IMR-90 (cell line): ENCODE data around the gene MSANTD1. TPM values are rescaled to one million over a fixed set of nuclear protein-coding genes. Genes with fewer than 3 reads are reported as not detected.

Experiments
- ATAC-seq: fragments of 200-7000 bp; cut with Tn5 transposase; 2 replicates; pipeline ENCODE4 v1.9.1; 2020; ENCODE audit warnings: low read depth, mild to moderate bottlenecking, moderate library complexity
- BruUV-seq: library from RNA; stranded (reverse); fragments of 400-500 nt; replicated peaks from 2 replicates; lab custom pipeline; 2021; lab: Mats Ljungman, UMichigan
- CTCF ChIA-PET: fragments of 300-600 bp; formaldehyde crosslinking; extraction: SDS; loops from one replicate; lab custom pipeline; 2021; ENCODE audit warnings: antibody characterized with exemption; lab: Yijun Ruan, JAX
- POLR2A ChIA-PET: fragments of 300-600 bp; sonication (Branson Sonifier 250); formaldehyde crosslinking; loops from one replicate; lab custom pipeline; 2022; ENCODE audit warnings: antibody characterized with exemption; ENCODE audit not compliant: unreplicated experiment; lab: Charles Lee
- DNase-seq: peaks from one replicate; pipeline ENCODE4 v3.0.0; 2013
- H2AFZ ChIP-seq: replicated peaks from 2 replicates; pipeline ENCODE3; 2013; ENCODE audit warnings: low read length, mild to moderate bottlenecking; ENCODE audit not compliant: poor library complexity
- H2AK5ac ChIP-seq: 2 replicates; pipeline ENCODE4 v1.6.1; 2013; ENCODE audit warnings: low read depth, low read length, inconsistent platforms
- H2AK9ac ChIP-seq: replicated peaks from 2 replicates; pipeline ENCODE3; 2013; ENCODE audit warnings: mild to moderate bottlenecking, low read depth, low read length, moderate library complexity; ENCODE audit not compliant: poor library complexity
- H2BK120ac ChIP-seq: 2 replicates; pipeline ENCODE4 v1.6.1; 2013; ENCODE audit warnings: low read depth, low read length, inconsistent platforms
- H2BK15ac ChIP-seq: 3 replicates; pipeline ENCODE4 v1.6.1; 2013; ENCODE audit warnings: low read depth, low read length, inconsistent platforms
- H2BK20ac ChIP-seq: 2 replicates; pipeline ENCODE4 v1.6.1; 2013; ENCODE audit warnings: low read depth, mild to moderate bottlenecking, inconsistent platforms, low read length, moderate library complexity
- H2BK5ac ChIP-seq: 2 replicates; pipeline ENCODE4 v1.6.1; 2013; ENCODE audit warnings: mild to moderate bottlenecking, low read depth, low read length, inconsistent platforms; ENCODE audit not compliant: poor library complexity, severe bottlenecking
- H3K14ac ChIP-seq: replicated peaks from 2 replicates; pipeline ENCODE4 v1.6.1; 2013; ENCODE audit warnings: low read depth, low read length, inconsistent platforms
- H3K18ac ChIP-seq: 2 replicates; pipeline ENCODE4 v1.6.1; 2013; ENCODE audit warnings: low read depth, low read length, control low read depth
- H3K23ac ChIP-seq: 2 replicates; pipeline ENCODE4 v1.6.1; 2013; ENCODE audit warnings: low read depth, low read length, inconsistent platforms
- H3K27ac ChIP-seq: 2 replicates; pipeline ENCODE4 v1.5.1; 2013; ENCODE audit warnings: mild to moderate bottlenecking, control low read depth, low read length; ENCODE audit not compliant: insufficient read depth
- H3K27me3 ChIP-seq: 2 replicates; pipeline ENCODE4 v1.6.1; 2013; ENCODE audit warnings: low read length; ENCODE audit not compliant: control insufficient read depth, insufficient read depth
- H3K36me3 ChIP-seq: 2 replicates; pipeline ENCODE4 v1.6.1; 2013; ENCODE audit warnings: low read length, mixed read lengths; ENCODE audit not compliant: control insufficient read depth, insufficient read depth
- H3K4ac ChIP-seq: 2 replicates; pipeline ENCODE4 v1.6.1; 2013; ENCODE audit warnings: low read depth, low read length, inconsistent platforms
- H3K4me1 ChIP-seq: 2 replicates; pipeline ENCODE4 v1.6.1; 2013; ENCODE audit warnings: low read length, mixed read lengths; ENCODE audit not compliant: control insufficient read depth, insufficient read depth
- H3K4me2 ChIP-seq: 2 replicates; pipeline ENCODE4 v1.6.1; 2013; ENCODE audit warnings: low read depth, mild to moderate bottlenecking, control low read depth, low read length, moderate library complexity
- H3K4me3 ChIP-seq: 2 replicates; pipeline ENCODE4 v1.5.1; 2013; ENCODE audit warnings: low read depth, mild to moderate bottlenecking, control low read depth, low read length, moderate library complexity; ENCODE audit not compliant: insufficient read depth
- H3K56ac ChIP-seq: 2 replicates; pipeline ENCODE4 v1.6.1; 2013; ENCODE audit warnings: low read length, inconsistent platforms; ENCODE audit not compliant: insufficient read depth; ENCODE audit errors: extremely low read depth
- H3K79me1 ChIP-seq, 2 experiments: 2 replicates each; pipeline ENCODE4 v1.6.1; 2013; ENCODE audit warnings: low read length in 2 of 2, inconsistent platforms in 1 of 2, low read depth in 1 of 2
- H3K9ac ChIP-seq: 2 replicates; pipeline ENCODE4 v1.6.1; 2013; ENCODE audit warnings: low read depth, low read length, control low read depth
- H3K9me1 ChIP-seq: 2 replicates; pipeline ENCODE4 v1.6.1; 2013; ENCODE audit warnings: low read length, inconsistent platforms; ENCODE audit not compliant: insufficient read depth
- H3K9me3 ChIP-seq: 2 replicates; pipeline ENCODE4 v1.6.1; 2013; ENCODE audit warnings: low read length; ENCODE audit not compliant: control insufficient read depth, insufficient read depth
- H4K20me1 ChIP-seq: 2 replicates; pipeline ENCODE4 v1.6.1; 2013; ENCODE audit warnings: low read length, inconsistent platforms; ENCODE audit not compliant: insufficient read depth
- H4K5ac ChIP-seq: 2 replicates; pipeline ENCODE4 v1.6.1; 2013; ENCODE audit warnings: mild to moderate bottlenecking, low read depth, low read length, control low read depth
- H4K8ac ChIP-seq, 2 experiments: 2 replicates each; pipeline ENCODE4 v1.6.1; 2013; ENCODE audit warnings: low read depth in 2 of 2, low read length in 2 of 2, control low read depth in 1 of 2, inconsistent platforms in 1 of 2
- H4K91ac ChIP-seq: 2 replicates; pipeline ENCODE4 v1.6.1; 2013; ENCODE audit warnings: low read depth, low read length, inconsistent platforms; ENCODE audit not compliant: insufficient read depth
- BHLHE40 ChIP-seq: fragments of 150-350 bp; IDR thresholded peaks from 2 replicates; pipeline ENCODE4 v1.6.1; 2016; ENCODE audit warnings: mild to moderate bottlenecking, low read depth, low read length
- CEBPB ChIP-seq: IDR thresholded peaks from 2 replicates; pipeline ENCODE4 v1.6.1; 2012; ENCODE audit warnings: low read depth, low read length, improper control_type of control experiment
- CHD1 ChIP-seq: IDR thresholded peaks from 2 replicates; pipeline ENCODE4 v1.6.1; 2012; ENCODE audit warnings: low read depth, low read length, improper control_type of control experiment
- CTCF ChIP-seq: conservative IDR thresholded peaks from 2 replicates; pipeline ENCODE4 v1.5.1; 2012; ENCODE audit warnings: mild to moderate bottlenecking, low read depth, low read length, improper control_type of control experiment
- FOS ChIP-seq: fragments of 150-350 bp; IDR thresholded peaks from 2 replicates; pipeline ENCODE4 v1.6.1; 2016; ENCODE audit warnings: low read depth, low read length
- MAFK ChIP-seq: IDR thresholded peaks from 2 replicates; pipeline ENCODE4 v1.6.1; 2012; ENCODE audit warnings: low read depth, low read length, improper control_type of control experiment
- MAZ ChIP-seq: IDR thresholded peaks from 2 replicates; pipeline ENCODE4 v1.6.1; 2012; ENCODE audit warnings: low read depth, mild to moderate bottlenecking, low read length, improper control_type of control experiment, moderate library complexity, borderline replicate concordance
- MXI1 ChIP-seq: IDR thresholded peaks from 2 replicates; pipeline ENCODE4 v1.6.1; 2012; ENCODE audit warnings: low read depth, mild to moderate bottlenecking, low read length, moderate library complexity, borderline replicate concordance
- NFE2L2 ChIP-seq: fragments of 150-350 bp; IDR thresholded peaks from 2 replicates; pipeline ENCODE4 v1.6.1; 2016; ENCODE audit warnings: low read depth, mild to moderate bottlenecking, low read length
- POLR2A ChIP-seq: IDR thresholded peaks from 2 replicates; pipeline ENCODE4 v1.6.1; 2012; ENCODE audit warnings: mild to moderate bottlenecking, low read depth, low read length
- RAD21 ChIP-seq: IDR thresholded peaks from 2 replicates; pipeline ENCODE4 v1.6.1; 2012; ENCODE audit warnings: low read length, improper control_type of control experiment
- RCOR1 ChIP-seq: IDR thresholded peaks from 2 replicates; pipeline ENCODE4 v1.6.1; 2012; ENCODE audit warnings: mild to moderate bottlenecking, low read length, improper control_type of control experiment; ENCODE audit not compliant: insufficient replicate concordance
- SMC3 ChIP-seq: fragments of 150-350 bp; IDR thresholded peaks from 2 replicates; pipeline ENCODE4 v1.6.1; 2016; ENCODE audit warnings: low read depth, mild to moderate bottlenecking, antibody characterized with exemption, low read length, moderate library complexity
- WGBS, 2 experiments: methylation state at CpG; one replicate each; pipeline versions ENCODE4 v1.1.5 to v1.1.7; 2013; ENCODE audit warnings: missing lambda C conversion rate in 2 of 2; ENCODE audit not compliant: insufficient read length in 1 of 2; ENCODE audit errors: extremely low coverage in 2 of 2; 5-methylcytosine and 5-hydroxymethylcytosine counted together
- dilution Hi-C: fragments of 300-500 bp; cut with HindIII; formaldehyde crosslinking; loops from one replicate; pipeline ENCODE4 v1.14.3; 2018; ENCODE audit warnings: low sequenced_read_pairs; ENCODE audit not compliant: unreplicated experiment
- in situ Hi-C: fragments of 300-500 bp; cut with MboI; formaldehyde crosslinking; loops from 3 replicates; pipeline ENCODE4 v1.14.3; 2019; ENCODE audit warnings: low sequenced_read_pairs, inconsistent platforms, mixed read lengths
- intact Hi-C: fragments of 100-400 bp; cut with micrococcal nuclease; formaldehyde crosslinking; loops from 2 replicates; pipeline ENCODE4 v1.10.0; 2022
- polyA plus RNA-seq, 3 experiments: library from polyadenylated mRNA; depleted of rRNA; stranded (reverse); fragments of >200 nt; gene quantifications; 2 replicates each; pipeline ENCODE4 v1.2.3, GENCODE V29; 2012; ENCODE audit warnings: low replicate concordance in 1 of 3
- total RNA-seq: library from RNA; depleted of rRNA; stranded (reverse); fragments of >200 nt; gene quantifications from 2 replicates; pipeline ENCODE4 v1.2.3, GENCODE V29; 2012
- TF ChIP-seq, protein P1 (sequence below): fragments of 150-350 bp; IDR thresholded peaks from 2 replicates; pipeline ENCODE4 v1.6.1; 2016; ENCODE audit warnings: low read depth, mild to moderate bottlenecking, low read length, moderate library complexity, borderline replicate concordance
- TF ChIP-seq, protein P2 (sequence below): fragments of 150-350 bp; IDR thresholded peaks from 2 replicates; pipeline ENCODE4 v1.6.1; 2017; ENCODE audit warnings: mild to moderate bottlenecking, antibody characterized with exemption, low read length, low read depth

MSANTD1 gene
- total and polyA plus RNA-seq, 2 of the 4 experiments (the other 2 are of a cell fraction): under 0.01 to 0.07 TPM

- no peak overlapping the region for H4K5ac ChIP-seq
- no peak overlapping the region for H3K4ac ChIP-seq
- no peak overlapping the region for H2BK15ac ChIP-seq
- no peak overlapping the region for H3K4me3 ChIP-seq
- no peak overlapping the region for H3K23ac ChIP-seq
- H3K9ac ChIP-seq: no peak overlapping the region
- H3K27ac ChIP-seq: no peak overlapping the region
- dilution Hi-C loops: no loop called here
- no peak overlapping the region for H2AK9ac ChIP-seq
- DNase-seq (no peak), ATAC-seq (no peak)
- H3K9me3 ChIP-seq: no peaks in the 10 kb centered on the region
- in situ Hi-C loops: no loop called here
- TF ChIP-seq FOS (no peak), MAZ (no peak), MAFK (no peak), CTCF (no peak), POLR2A (no peak), BHLHE40 (no peak), RAD21 (no peak), NFE2L2 (no peak), CHD1 (no peak), MXI1 (no peak), SMC3 (no peak), CEBPB (no peak), RCOR1 (no peak)
- TF ChIP-seq, protein P1, sequence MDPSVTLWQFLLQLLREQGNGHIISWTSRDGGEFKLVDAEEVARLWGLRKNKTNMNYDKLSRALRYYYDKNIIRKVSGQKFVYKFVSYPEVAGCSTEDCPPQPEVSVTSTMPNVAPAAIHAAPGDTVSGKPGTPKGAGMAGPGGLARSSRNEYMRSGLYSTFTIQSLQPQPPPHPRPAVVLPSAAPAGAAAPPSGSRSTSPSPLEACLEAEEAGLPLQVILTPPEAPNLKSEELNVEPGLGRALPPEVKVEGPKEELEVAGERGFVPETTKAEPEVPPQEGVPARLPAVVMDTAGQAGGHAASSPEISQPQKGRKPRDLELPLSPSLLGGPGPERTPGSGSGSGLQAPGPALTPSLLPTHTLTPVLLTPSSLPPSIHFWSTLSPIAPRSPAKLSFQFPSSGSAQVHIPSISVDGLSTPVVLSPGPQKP: no peak
- TF ChIP-seq, protein P2, sequence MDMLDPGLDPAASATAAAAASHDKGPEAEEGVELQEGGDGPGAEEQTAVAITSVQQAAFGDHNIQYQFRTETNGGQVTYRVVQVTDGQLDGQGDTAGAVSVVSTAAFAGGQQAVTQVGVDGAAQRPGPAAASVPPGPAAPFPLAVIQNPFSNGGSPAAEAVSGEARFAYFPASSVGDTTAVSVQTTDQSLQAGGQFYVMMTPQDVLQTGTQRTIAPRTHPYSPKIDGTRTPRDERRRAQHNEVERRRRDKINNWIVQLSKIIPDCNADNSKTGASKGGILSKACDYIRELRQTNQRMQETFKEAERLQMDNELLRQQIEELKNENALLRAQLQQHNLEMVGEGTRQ: no peak
- no TSS peak for BruUV-seq
- H3K18ac ChIP-seq: no peak overlapping the region
- H2BK20ac ChIP-seq: no peak overlapping the region
- WGBS, 2 experiments: no CpG with 5 or more reads among the region's 4 CpGs
- no peak overlapping the region for H3K4me2 ChIP-seq
- H3K79me1 ChIP-seq: no peaks in the 10 kb centered on the region
- peaks cover 57% of the 10 kb centered on the region for H3K36me3 ChIP-seq
- no peaks in the 10 kb centered on the region for H3K4me1 ChIP-seq
- no peak overlapping the region for H3K56ac ChIP-seq
- no peak overlapping the region for H4K91ac ChIP-seq
- intact Hi-C loops: no loop called here
- H2AFZ ChIP-seq: no peak overlapping the region
- H3K27me3 ChIP-seq: no peaks in the 10 kb centered on the region
- H4K20me1 ChIP-seq: no peaks in the 10 kb centered on the region
- H2BK5ac ChIP-seq: no peak overlapping the region
- H2AK5ac ChIP-seq: no peak overlapping the region
- H3K9me1 ChIP-seq: no peaks in the 10 kb centered on the region; the same call in 1 of the 2 replicates
- H3K14ac ChIP-seq: no peak overlapping the region
- no peak overlapping the region for H4K8ac ChIP-seq
- CTCF ChIA-PET: interaction anchor here (1.1 kb wide), 1 partner anchor 27 kb away, joined by 3 read pairs; no protein-coding TSS in a partner anchor
- no peak overlapping the region for H2BK120ac ChIP-seq
- POLR2A ChIA-PET: no interaction called here
Observed at GRCh38 chr4:3215733-3216132, 33.2 kb upstream of the MSANTD1 start.
